ENCODE data around the gene PISD.
"Not testable (repeated sequence)": the region's sequence is repeated elsewhere in the genome, so short reads cannot be mapped to it uniquely, and the experiment has no call there.

Gene PISD

GRCh38 chr22:31661851-31662667, at the start of gene PISD:
PISD (minus strand) TSS chr22:31662215; CDS start chr22:31662208, 7 bp downstream.
- peak; percentile 93 to 95 for DNase-seq (ENCODE audit: low read depth in 2 of 2)

GRCh38 chr22:31711226-31711625, 49.2 kb upstream of the PISD start:
- DNase-seq (ENCODE audit: low read depth in 2 of 2): not testable (repeated sequence)

GRCh38 chr22:31707519-31707918, 45.5 kb upstream of the PISD start:
- DNase-seq (ENCODE audit: low read depth in 2 of 2): no peak

GRCh38 chr22:31695423-31695822, 33.4 kb upstream of the PISD start:
- DNase-seq (ENCODE audit: low read depth in 2 of 2): no peak

- not testable (repeated sequence) for DNase-seq (ENCODE audit: low read depth in 2 of 2)
Observed at GRCh38 chr22:31694046-31694445, 32.0 kb upstream of the PISD start.

- no peak for DNase-seq (ENCODE audit: low read depth in 2 of 2)
Observed at GRCh38 chr22:31692186-31692886, 30.3 kb upstream of the PISD start.

GRCh38 chr22:31691408-31691807, 29.4 kb upstream of the PISD start:
- DNase-seq (ENCODE audit: low read depth in 2 of 2): no peak

- no peak for DNase-seq (ENCODE audit: low read depth in 2 of 2)
Observed at GRCh38 chr22:31683181-31684105, 21.4 kb upstream of the PISD start.

GRCh38 chr22:31682751-31683150, 20.7 kb upstream of the PISD start:
- no peak for DNase-seq (ENCODE audit: low read depth in 2 of 2)

GRCh38 chr22:31681349-31682345, 19.6 kb upstream of the PISD start:
- DNase-seq (ENCODE audit: low read depth in 2 of 2): no peak

- no peak for DNase-seq (ENCODE audit: low read depth in 2 of 2)
Observed at GRCh38 chr22:31680861-31681341, 18.9 kb upstream of the PISD start.

- DNase-seq (ENCODE audit: low read depth in 2 of 2): no peak
Observed at GRCh38 chr22:31678748-31679147, 16.7 kb upstream of the PISD start.

- DNase-seq (ENCODE audit: low read depth in 2 of 2): peak; percentile 90 to 91
Observed at GRCh38 chr22:31676700-31677099, 14.7 kb upstream of the PISD start.

GRCh38 chr22:31674219-31674618, 12.2 kb upstream of the PISD start:
- DNase-seq (ENCODE audit: low read depth in 2 of 2): not testable (repeated sequence)

GRCh38 chr22:31668849-31669248, 6.8 kb upstream of the PISD start:
- DNase-seq (ENCODE audit: low read depth in 2 of 2): not testable (repeated sequence)

- no peak for DNase-seq (ENCODE audit: low read depth in 2 of 2)
Observed at GRCh38 chr22:31662668-31663037, 638 bp upstream of the PISD start.

GRCh38 chr22:31660860-31661341, 1.1 kb downstream of the PISD start:
- DNase-seq (ENCODE audit: low read depth in 2 of 2): peak; percentile 27 to 50

GRCh38 chr22:31659246-31659645, 2.8 kb downstream of the PISD start:
- DNase-seq (ENCODE audit: low read depth in 2 of 2): no peak

- no peak for DNase-seq (ENCODE audit: low read depth in 2 of 2)
Observed at GRCh38 chr22:31654408-31654807, 7.6 kb downstream of the PISD start.

GRCh38 chr22:31653944-31654343, 8.1 kb downstream of the PISD start:
- DNase-seq (ENCODE audit: low read depth in 2 of 2): no peak

Measured in stimulated activated CD4-positive, alpha-beta T cell treated with anti-CD3 and anti-CD28 coated beads, Interleukin-4, amount 100 ng/mL, for 48 hours (primary cell).